C4-2B (cell line): ENCODE data around the gene LRBA.

Source experiments
- H3K27ac ChIP-seq: fragments of 450-650 bp; 2 replicates; pipeline ENCODE4 v1.5.1; 2017
- ZFX ChIP-seq: fragments of 450-650 bp; IDR thresholded peaks from 2 replicates; pipeline ENCODE4 v1.6.1; 2017
- TF ChIP-seq, protein P1 (sequence below): fragments of 450-650 bp; conservative IDR thresholded peaks from 2 replicates; pipeline ENCODE4 v1.5.1; 2017; ENCODE audit warnings: mild to moderate bottlenecking

The LRBA gene

GRCh38 chr4:150940123-150940522 is 75.0 kb downstream of the LRBA start:
- TF ChIP-seq ZFX = no peak
- TF ChIP-seq, protein P1, sequence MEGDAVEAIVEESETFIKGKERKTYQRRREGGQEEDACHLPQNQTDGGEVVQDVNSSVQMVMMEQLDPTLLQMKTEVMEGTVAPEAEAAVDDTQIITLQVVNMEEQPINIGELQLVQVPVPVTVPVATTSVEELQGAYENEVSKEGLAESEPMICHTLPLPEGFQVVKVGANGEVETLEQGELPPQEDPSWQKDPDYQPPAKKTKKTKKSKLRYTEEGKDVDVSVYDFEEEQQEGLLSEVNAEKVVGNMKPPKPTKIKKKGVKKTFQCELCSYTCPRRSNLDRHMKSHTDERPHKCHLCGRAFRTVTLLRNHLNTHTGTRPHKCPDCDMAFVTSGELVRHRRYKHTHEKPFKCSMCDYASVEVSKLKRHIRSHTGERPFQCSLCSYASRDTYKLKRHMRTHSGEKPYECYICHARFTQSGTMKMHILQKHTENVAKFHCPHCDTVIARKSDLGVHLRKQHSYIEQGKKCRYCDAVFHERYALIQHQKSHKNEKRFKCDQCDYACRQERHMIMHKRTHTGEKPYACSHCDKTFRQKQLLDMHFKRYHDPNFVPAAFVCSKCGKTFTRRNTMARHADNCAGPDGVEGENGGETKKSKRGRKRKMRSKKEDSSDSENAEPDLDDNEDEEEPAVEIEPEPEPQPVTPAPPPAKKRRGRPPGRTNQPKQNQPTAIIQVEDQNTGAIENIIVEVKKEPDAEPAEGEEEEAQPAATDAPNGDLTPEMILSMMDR = no peak
- H3K27ac ChIP-seq = no peak overlapping the region

- no peak overlapping the region for H3K27ac ChIP-seq
- TF ChIP-seq, protein P1 = no peak
- no peak for TF ChIP-seq ZFX
Observed at GRCh38 chr4:150939530-150939929, 75.6 kb downstream of the LRBA start.

- no peak overlapping the region for H3K27ac ChIP-seq
Observed at GRCh38 chr4:150938873-150939499, 76.1 kb downstream of the LRBA start.

DNA sequence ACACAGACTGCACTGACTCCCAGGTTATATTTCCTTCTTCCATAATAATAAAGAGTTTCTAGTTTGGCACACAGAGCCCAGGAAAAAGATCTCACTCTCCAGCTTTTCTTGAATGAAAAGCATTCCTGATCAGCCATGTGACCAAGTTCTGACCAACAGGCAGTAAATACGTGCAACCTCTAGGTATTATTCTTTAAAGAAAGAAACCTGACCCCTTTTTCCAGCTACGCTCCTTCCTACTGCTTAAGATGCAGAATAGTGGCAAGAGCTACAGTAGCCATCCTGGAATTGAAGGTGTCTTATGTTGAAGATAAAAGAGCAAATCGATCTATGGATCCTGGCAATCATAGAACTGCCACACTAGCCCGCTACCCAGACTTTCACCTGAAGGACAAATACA is 76.7 kb downstream of the LRBA start:
- H3K27ac ChIP-seq = no peak overlapping the region
- TF ChIP-seq ZFX = no peak
- TF ChIP-seq, protein P1 = no peak

More at GRCh38 chr4:150938873-150939499, 76.1 kb downstream of the LRBA start:
- TF ChIP-seq, protein P1 = no peak
- TF ChIP-seq ZFX = no peak

DNA sequence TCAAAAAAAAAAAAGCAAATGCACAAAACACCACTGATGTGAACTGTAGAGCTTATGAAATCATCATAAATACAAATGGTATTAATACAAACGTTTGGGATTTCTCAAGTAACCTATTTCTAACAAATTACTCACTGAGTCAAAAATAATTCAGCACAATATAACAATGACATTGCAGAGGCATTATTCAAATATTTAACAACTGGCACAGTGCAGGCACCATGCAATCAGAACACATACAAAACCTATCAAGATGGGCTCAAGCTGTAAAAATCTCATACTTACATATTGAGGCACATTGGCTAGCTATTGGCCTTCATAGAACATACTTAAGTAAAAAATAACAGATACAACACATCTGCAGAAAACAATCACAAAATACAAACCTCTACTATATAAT is 81.1 kb downstream of the LRBA start:
- no peak for TF ChIP-seq ZFX
- TF ChIP-seq, protein P1 = no peak

GRCh38 chr4:150931796-150932195 is 83.3 kb downstream of the LRBA start:
- TF ChIP-seq, protein P1 = no peak
- TF ChIP-seq ZFX = no peak

More for the DNA sequence above, 81.1 kb downstream of the LRBA start:
- no peak overlapping the region for H3K27ac ChIP-seq

DNA sequence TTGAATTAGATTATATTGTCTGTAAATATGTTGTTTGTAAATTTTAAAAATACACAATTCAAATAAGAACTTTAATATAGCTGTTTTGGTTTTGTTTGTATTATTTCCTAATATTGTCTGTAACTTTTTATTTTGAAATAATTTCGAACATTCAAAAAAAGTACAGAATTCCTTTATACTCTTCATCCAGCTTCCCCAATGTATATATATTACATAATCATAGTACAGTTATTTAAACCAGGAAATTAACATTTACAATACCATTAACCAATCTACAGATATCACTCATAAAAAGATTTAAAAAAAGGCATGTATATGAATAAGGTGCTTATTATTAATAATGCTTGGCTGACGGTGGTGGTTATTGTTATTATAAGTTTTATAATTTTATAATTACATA is 84.1 kb downstream of the LRBA start:
- TF ChIP-seq ZFX = no peak
- TF ChIP-seq, protein P1 = no peak
- H3K27ac ChIP-seq = no peak overlapping the region

More at GRCh38 chr4:150931796-150932195, 83.3 kb downstream of the LRBA start:
- H3K27ac ChIP-seq = no peak overlapping the region
